HCT116 (cell line): ENCODE data around the gene ROR2. TPM values are rescaled to one million over a fixed set of nuclear protein-coding genes. Genes with fewer than 3 reads are reported as not detected.

Experiments
- ATAC-seq: fragments of 200-7000 bp; cut with Tn5 transposase; 2 replicates; pipeline ENCODE4 v1.9.1; 2020; ENCODE audit warnings: mild to moderate bottlenecking, moderate library complexity
- BruUV-seq: library from RNA; stranded (reverse); fragments of 400-500 nt; replicated peaks from 2 replicates; lab custom pipeline; 2021; lab: Mats Ljungman, UMichigan
- CTCF ChIA-PET: fragments of 300-600 bp; sonication (Branson Sonifier 250); formaldehyde crosslinking; loops from one replicate; lab custom pipeline; 2021; ENCODE audit warnings: antibody characterized with exemption; lab: Charles Lee
- POLR2A ChIA-PET: fragments of 300-600, 350-600 bp; sonication (Branson Sonifier 250); formaldehyde crosslinking; loops from one replicate; lab custom pipeline; 2021; ENCODE audit warnings: antibody characterized with exemption; lab: Charles Lee
- RAD21 ChIA-PET, 2 experiments: fragments of 300-600 bp; sonication (Branson Sonifier 250); formaldehyde crosslinking; loops; one replicate each; lab custom pipeline; 2023; ENCODE audit warnings: low total read pairs in 2 of 2; ENCODE audit not compliant: uncharacterized antibody in 2 of 2, unreplicated experiment in 2 of 2, low non-redundant PET in 1 of 2; lab: Charles Lee
- DNase-seq: peaks from one replicate; pipeline ENCODE4 v3.0.0-alpha.2; 2010; ENCODE audit warnings: low read depth, low spot score
- H2AFZ ChIP-seq: fragments of 200-600 bp; shearing (Covaris generic), sonication (generic); 2 replicates; pipeline ENCODE4 v1.6.1; 2017; ENCODE audit warnings: low read depth, mixed run types, mixed read lengths, antibody characterized with exemption, low read length; ENCODE audit not compliant: poor library complexity, severe bottlenecking
- H3K27ac ChIP-seq: 2 replicates; pipeline ENCODE4 v1.5.1; 2012; ENCODE audit warnings: low read depth, low read length
- H3K27me3 ChIP-seq: fragments of 200-600 bp; sonication (generic); 2 replicates; pipeline ENCODE4 v1.6.1; 2016; ENCODE audit warnings: mixed run types, low read length, mixed read lengths; ENCODE audit not compliant: insufficient read depth
- H3K36me3 ChIP-seq, 2 experiments: fragments of 200-500 bp in 1 of 2; fragments of 200-600 bp in 1 of 2; sonication (Bioruptor generic) in 1 of 2; sonication (generic) in 1 of 2; 2 replicates each; pipeline versions ENCODE4 v1.5.1 to v1.6.1; 2014 to 2016; ENCODE audit warnings: low read length in 2 of 2, inconsistent platforms in 1 of 2, mixed read lengths in 1 of 2, mixed run types in 1 of 2; ENCODE audit not compliant: insufficient read depth in 2 of 2, control insufficient read depth in 1 of 2
- H3K4me1 ChIP-seq, 2 experiments: fragments of 200-600 bp in 1 of 2; sonication (generic) in 1 of 2; 2 replicates each; pipeline versions ENCODE4 v1.5.1 to v1.6.1; 2012 to 2017; ENCODE audit warnings: low read length in 2 of 2, inconsistent platforms in 1 of 2, mild to moderate bottlenecking in 1 of 2, mixed read lengths in 1 of 2, mixed run types in 1 of 2, moderate library complexity in 1 of 2; ENCODE audit not compliant: insufficient read depth in 2 of 2, control insufficient read depth in 1 of 2
- H3K4me2 ChIP-seq: fragments of 200-600 bp; sonication (generic); 2 replicates; pipeline ENCODE4 v1.6.1; 2017; ENCODE audit warnings: mixed run types, low read length, mixed read lengths
- H3K4me3 ChIP-seq, 2 experiments: fragments of 200-600 bp in 1 of 2; sonication (generic) in 1 of 2; replicated peaks in 1 of 2; 2 replicates each; pipeline ENCODE4 v1.5.1; 2011 to 2016; ENCODE audit warnings: low read length in 2 of 2, control low read depth in 1 of 2, low read depth in 1 of 2, mild to moderate bottlenecking in 1 of 2, mixed read lengths in 1 of 2, mixed run types in 1 of 2
- H3K79me2 ChIP-seq: fragments of 200-600 bp; sonication (generic); 2 replicates; pipeline ENCODE4 v1.6.1; 2017; ENCODE audit warnings: mild to moderate bottlenecking, mixed run types, low read length, moderate library complexity, mixed read lengths; ENCODE audit not compliant: insufficient read depth
- H3K9ac ChIP-seq: fragments of 200-600 bp; sonication (generic); 2 replicates; pipeline ENCODE4 v1.6.1; 2016; ENCODE audit warnings: low read length, mixed read lengths
- H3K9me2 ChIP-seq: fragments of 200-600 bp; sonication (generic), shearing (Covaris generic); 2 replicates; pipeline ENCODE4 v1.6.1; 2017; ENCODE audit warnings: mixed run types, mild to moderate bottlenecking, moderate library complexity; ENCODE audit not compliant: insufficient read depth
- H3K9me3 ChIP-seq, 2 experiments: fragments of 200-500 bp in 1 of 2; fragments of 200-600 bp in 1 of 2; sonication (Bioruptor generic) in 1 of 2; sonication (generic) in 1 of 2; 2 replicates each; pipeline ENCODE4 v1.6.1; 2014 to 2017; ENCODE audit warnings: low read length in 2 of 2, mixed read lengths in 2 of 2, inconsistent platforms in 1 of 2, low read depth in 1 of 2, mild to moderate bottlenecking in 1 of 2, mixed run types in 1 of 2, moderate library complexity in 1 of 2; ENCODE audit not compliant: control insufficient read depth in 1 of 2, insufficient read depth in 1 of 2
- H4K20me1 ChIP-seq: fragments of 200-600 bp; sonication (generic), shearing (Covaris generic); 2 replicates; pipeline ENCODE4 v1.6.1; 2017; ENCODE audit warnings: mixed run types, mild to moderate bottlenecking, moderate library complexity; ENCODE audit not compliant: insufficient read depth
- ATF3 ChIP-seq: IDR thresholded peaks from 2 replicates; pipeline ENCODE4 v1.6.1; 2012
- CTCF ChIP-seq, 3 experiments: fragments of 200-600 bp in 1 of 3; sonication (generic) in 1 of 3; IDR thresholded peaks in 2 of 3; conservative IDR thresholded peaks in 1 of 3; 2 replicates each; pipeline ENCODE4 v1.5.1; 2012 to 2017; ENCODE audit warnings: low read depth in 2 of 3, low read length in 2 of 3, antibody characterized with exemption in 1 of 3, borderline replicate concordance in 1 of 3, control low read depth in 1 of 3, mild to moderate bottlenecking in 1 of 3, mixed read lengths in 1 of 3, mixed run types in 1 of 3, moderate library complexity in 1 of 3; ENCODE audit not compliant: insufficient read depth in 1 of 3
- ELF1 ChIP-seq: IDR thresholded peaks from 2 replicates; pipeline ENCODE4 v1.6.1; 2012; ENCODE audit warnings: low read depth, borderline replicate concordance
- EZH2phosphoT487 ChIP-seq: fragments of 200-600 bp; IDR thresholded peaks from 2 replicates; pipeline ENCODE4 v1.6.1; 2018; ENCODE audit warnings: antibody characterized with exemption, borderline replicate concordance
- MAX ChIP-seq: IDR thresholded peaks from 2 replicates; pipeline ENCODE4 v1.6.1; 2012
- POLR2A ChIP-seq: IDR thresholded peaks from 2 replicates; pipeline ENCODE4 v1.7.0; 2011; ENCODE audit warnings: borderline replicate concordance; ENCODE audit not compliant: insufficient read depth, insufficient read length; ENCODE audit errors: extremely low read depth
- POLR2AphosphoS5 ChIP-seq: IDR thresholded peaks from 2 replicates; pipeline ENCODE4 v1.6.1; 2011; ENCODE audit warnings: mild to moderate bottlenecking, low read depth, low read length, moderate library complexity
- REST ChIP-seq: IDR thresholded peaks from 2 replicates; pipeline ENCODE4 v1.6.1; 2012; ENCODE audit warnings: low read depth
- SRF ChIP-seq: IDR thresholded peaks from 2 replicates; pipeline ENCODE4 v1.6.1; 2012; ENCODE audit warnings: low read depth
- ZBTB33 ChIP-seq: IDR thresholded peaks from 2 replicates; pipeline ENCODE4 v1.6.1; 2011; ENCODE audit warnings: mild to moderate bottlenecking, low read length, moderate library complexity; ENCODE audit not compliant: insufficient replicate concordance; ENCODE audit errors: extremely low read depth
- ZFX ChIP-seq: fragments of 450-650 bp; IDR thresholded peaks from 2 replicates; pipeline ENCODE4 v1.6.1; 2017
- ZNF274 ChIP-seq: fragments of 200-500 bp; sonication (Bioruptor generic); IDR thresholded peaks from 2 replicates; pipeline ENCODE4 v1.6.1; 2014; ENCODE audit warnings: mild to moderate bottlenecking, low read depth, low read length, inconsistent platforms
- intact Hi-C: fragments of 100-400 bp; cut with micrococcal nuclease; formaldehyde crosslinking; loops from 2 replicates; pipeline ENCODE4 v1.10.0; 2022
- total RNA-seq: library from RNA; stranded (reverse); gene quantifications from one replicate; pipeline ENCODE4 v1.2.1, GENCODE V29; 2021; ENCODE audit not compliant: unreplicated experiment

ROR2 gene
- total RNA-seq, 1 experiment from 2014 or later, result 15.7 TPM

GRCh38 chr9:91942201-91942600 is 7.8 kb downstream of the ROR2 start (continued):
- TF ChIP-seq CTCF (IDR thresholded peaks at IDR 0.05 in 2 of 3, conservative IDR thresholded peaks at IDR 0.05 in 1 of 3; ENCODE audit: borderline replicate concordance in 1 of 3, insufficient read depth in 1 of 3, low read depth in 2 of 3, low read length in 2 of 3) (no peak), MAX (no peak), ELF1 (no peak)

- no peak for DNase-seq
- ATAC-seq, result no peak
- no peak overlapping the region for H3K4me3 ChIP-seq
- H4K20me1 ChIP-seq, result no peaks in the 10 kb centered on the region
- H2AFZ ChIP-seq, result no peak overlapping the region
- no peak overlapping the region for H3K27ac ChIP-seq
- no TSS peak for BruUV-seq
- H3K79me2 ChIP-seq, result peaks cover 44% of the 10 kb centered on the region
- H3K9me2 ChIP-seq, result no peaks in the 10 kb centered on the region
- CTCF ChIA-PET, result no interaction called here
- no peak overlapping the region for H3K9ac ChIP-seq
- H3K9me3 ChIP-seq, result no peaks in the 10 kb centered on the region
- POLR2A ChIA-PET, result no interaction called here
- no peaks in the 10 kb centered on the region for H3K27me3 ChIP-seq
- H3K4me1 ChIP-seq, result no peaks in the 10 kb centered on the region
- TF ChIP-seq CTCF (IDR thresholded peaks at IDR 0.05 in 2 of 3, conservative IDR thresholded peaks at IDR 0.05 in 1 of 3; ENCODE audit: borderline replicate concordance in 1 of 3, insufficient read depth in 1 of 3, low read depth in 2 of 3, low read length in 2 of 3), result no peak
- TF ChIP-seq REST, result no peak
- TF ChIP-seq ZBTB33, result no peak
- TF ChIP-seq ZFX, result no peak
- TF ChIP-seq SRF, result no peak
- no peak for TF ChIP-seq POLR2A
- no peak for TF ChIP-seq POLR2AphosphoS5
- no peak for TF ChIP-seq EZH2phosphoT487
- no peak for TF ChIP-seq ZNF274
- TF ChIP-seq MAX, result no peak
- no peak for TF ChIP-seq ATF3
- no peak overlapping the region for H3K4me2 ChIP-seq
- H3K36me3 ChIP-seq, result no peaks in the 10 kb centered on the region
- intact Hi-C loops, result no loop called here
- RAD21 ChIA-PET, result no interaction called here
Measured at GRCh38 chr9:91939978-91940377, 10.1 kb downstream of the ROR2 start.
